Type B pancreatic cell (in vitro differentiated cells): ENCODE data around the gene BDKRB2. TPM values are rescaled to one million over a fixed set of nuclear protein-coding genes. Genes with fewer than 3 reads are reported as not detected.

ENCODE experiments used
- DNase-seq: peaks from one replicate; pipeline ENCODE4 v3.0.0; 2021; ENCODE audit warnings: mixed read lengths; ENCODE audit not compliant: unreplicated experiment; ENCODE audit errors: extremely low spot score
- H3K27ac Mint-ChIP-seq: 2 replicates; pipeline ENCODE4 v1.8.0; 2021; ENCODE audit warnings: mild to moderate bottlenecking, mixed read lengths
- H3K27me3 Mint-ChIP-seq: 2 replicates; pipeline ENCODE4 v1.8.0; 2021; ENCODE audit warnings: mixed read lengths
- H3K36me3 Mint-ChIP-seq: 2 replicates; pipeline ENCODE4 v1.8.0; 2021; ENCODE audit warnings: mixed read lengths
- H3K4me1 Mint-ChIP-seq: one replicate; pipeline ENCODE4 v1.8.0; 2021; ENCODE audit warnings: mixed read lengths; ENCODE audit not compliant: unreplicated experiment
- H3K4me3 Mint-ChIP-seq: 2 replicates; pipeline ENCODE4 v1.8.0; 2021; ENCODE audit warnings: mild to moderate bottlenecking, mixed read lengths
- H3K9me3 Mint-ChIP-seq: 2 replicates; pipeline ENCODE4 v1.8.0; 2021; ENCODE audit warnings: mixed read lengths
- total RNA-seq: library from RNA; stranded (reverse); gene quantifications from 2 replicates; pipeline ENCODE4 v1.2.1, GENCODE V29; 2021; ENCODE audit warnings: low replicate concordance
- TF ChIP-seq, protein P1 (sequence below): fragments of 200-600 bp; sonication (generic); conservative IDR thresholded peaks from 2 replicates; pipeline ENCODE4 v1.5.0; 2021; ENCODE audit warnings: antibody characterized with exemption, mild to moderate bottlenecking

The BDKRB2 gene
- total RNA-seq, 1 donor from 2014 or later = 2.1 TPM

DNA sequence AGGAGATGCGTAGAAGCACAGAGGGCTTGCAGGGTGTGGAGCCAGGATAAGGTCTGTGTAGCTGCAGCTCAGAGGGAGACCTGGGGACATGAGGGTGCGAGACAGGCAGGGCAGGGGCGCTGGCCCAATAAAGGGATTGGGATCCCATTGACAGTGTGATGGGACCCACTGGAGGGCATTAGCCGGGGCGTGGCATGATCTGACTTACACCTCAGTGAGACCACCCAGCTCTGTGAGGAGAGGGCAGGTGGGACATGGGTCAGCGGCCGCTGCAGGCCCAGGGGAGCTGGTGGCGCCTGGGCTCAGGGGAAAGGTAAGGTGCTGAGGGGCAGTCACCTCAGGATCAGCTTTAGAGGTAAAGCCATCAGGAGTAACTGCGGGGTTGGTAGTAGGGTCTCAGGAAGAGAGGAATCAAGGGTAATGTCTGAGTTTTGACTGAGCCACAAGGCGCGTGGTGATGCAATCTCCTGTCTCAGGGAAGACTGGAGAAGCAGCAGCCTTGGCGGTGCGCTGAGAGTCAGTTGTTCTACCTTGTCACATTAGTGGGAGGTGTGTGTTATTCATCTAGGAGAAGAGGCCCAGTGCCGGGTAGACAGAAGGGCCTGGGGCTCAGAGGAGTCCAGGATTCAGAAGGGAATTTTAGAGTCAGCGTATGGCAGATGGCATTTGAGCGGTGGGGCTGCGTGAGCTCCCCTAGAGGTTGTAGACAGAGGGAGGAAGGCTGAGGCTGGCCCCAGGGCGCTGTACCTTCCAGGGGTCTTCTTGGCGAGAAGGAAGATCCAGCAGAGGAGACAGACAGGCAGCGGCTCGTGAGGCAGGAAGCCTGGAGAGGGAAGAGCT lies 30.8 kb upstream of the BDKRB2 start:
- H3K36me3 Mint-ChIP-seq = no peaks in the 10 kb centered on the region
- no peaks in the 10 kb centered on the region for H3K9me3 Mint-ChIP-seq
- no peak for DNase-seq
- peaks cover 34% of the 10 kb centered on the region for H3K4me1 Mint-ChIP-seq
- peaks cover 39% of the 10 kb centered on the region for H3K27me3 Mint-ChIP-seq
- no peak overlapping the region for H3K4me3 Mint-ChIP-seq
- no peak overlapping the region for H3K27ac Mint-ChIP-seq
- TF ChIP-seq, protein P1, sequence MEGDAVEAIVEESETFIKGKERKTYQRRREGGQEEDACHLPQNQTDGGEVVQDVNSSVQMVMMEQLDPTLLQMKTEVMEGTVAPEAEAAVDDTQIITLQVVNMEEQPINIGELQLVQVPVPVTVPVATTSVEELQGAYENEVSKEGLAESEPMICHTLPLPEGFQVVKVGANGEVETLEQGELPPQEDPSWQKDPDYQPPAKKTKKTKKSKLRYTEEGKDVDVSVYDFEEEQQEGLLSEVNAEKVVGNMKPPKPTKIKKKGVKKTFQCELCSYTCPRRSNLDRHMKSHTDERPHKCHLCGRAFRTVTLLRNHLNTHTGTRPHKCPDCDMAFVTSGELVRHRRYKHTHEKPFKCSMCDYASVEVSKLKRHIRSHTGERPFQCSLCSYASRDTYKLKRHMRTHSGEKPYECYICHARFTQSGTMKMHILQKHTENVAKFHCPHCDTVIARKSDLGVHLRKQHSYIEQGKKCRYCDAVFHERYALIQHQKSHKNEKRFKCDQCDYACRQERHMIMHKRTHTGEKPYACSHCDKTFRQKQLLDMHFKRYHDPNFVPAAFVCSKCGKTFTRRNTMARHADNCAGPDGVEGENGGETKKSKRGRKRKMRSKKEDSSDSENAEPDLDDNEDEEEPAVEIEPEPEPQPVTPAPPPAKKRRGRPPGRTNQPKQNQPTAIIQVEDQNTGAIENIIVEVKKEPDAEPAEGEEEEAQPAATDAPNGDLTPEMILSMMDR = no peak

DNA sequence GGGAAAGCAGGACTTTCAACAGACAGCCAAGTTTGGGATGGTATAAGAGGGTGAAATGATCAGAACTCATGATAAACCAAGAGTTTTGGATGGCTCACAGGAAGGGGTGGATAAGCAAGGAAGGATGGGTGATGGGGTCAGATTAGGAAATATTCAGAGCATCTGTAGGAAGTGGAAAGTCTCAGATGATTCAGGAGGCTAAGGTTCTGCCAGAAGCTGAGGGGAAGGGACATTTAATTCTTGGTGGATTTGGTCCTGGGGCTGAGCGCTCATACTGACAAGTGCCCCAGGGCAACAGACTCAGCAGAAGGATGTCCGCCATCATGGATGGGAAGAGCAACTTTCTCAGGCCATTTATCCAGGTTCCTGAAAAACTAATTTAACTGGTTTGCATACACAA lies 28.4 kb upstream of the BDKRB2 start:
- H3K9me3 Mint-ChIP-seq = no peaks in the 10 kb centered on the region
- TF ChIP-seq, protein P1 = no peak
- peaks cover 26% of the 10 kb centered on the region for H3K27me3 Mint-ChIP-seq
- H3K27ac Mint-ChIP-seq = no peak overlapping the region
- H3K36me3 Mint-ChIP-seq = no peaks in the 10 kb centered on the region
- H3K4me3 Mint-ChIP-seq = no peak overlapping the region
- DNase-seq = no peak
- peaks cover 18% of the 10 kb centered on the region for H3K4me1 Mint-ChIP-seq

DNA sequence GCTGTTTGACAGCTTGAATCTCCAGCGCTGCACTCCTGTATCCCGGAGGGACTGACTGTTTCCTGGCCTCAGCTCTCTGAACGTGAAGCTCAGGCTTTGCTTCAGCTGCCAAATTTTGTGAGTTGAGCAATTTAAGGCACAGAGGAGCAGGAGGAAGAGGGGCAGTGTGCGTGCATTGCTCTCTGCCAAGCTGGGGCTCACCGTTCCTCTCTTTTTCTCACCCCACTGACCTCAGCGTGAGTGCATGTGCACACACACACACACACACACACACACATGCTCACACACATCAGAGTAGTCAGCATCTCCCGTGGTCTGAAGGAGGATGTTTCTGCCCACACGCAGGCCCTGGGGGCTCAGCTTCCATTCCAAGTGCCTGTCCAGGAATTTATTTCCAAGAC lies 27.8 kb upstream of the BDKRB2 start:
- H3K9me3 Mint-ChIP-seq = no peaks in the 10 kb centered on the region
- H3K36me3 Mint-ChIP-seq = no peaks in the 10 kb centered on the region
- H3K27ac Mint-ChIP-seq = no peak overlapping the region
- H3K4me1 Mint-ChIP-seq = peaks cover 17% of the 10 kb centered on the region
- TF ChIP-seq, protein P1 = no peak
- H3K27me3 Mint-ChIP-seq = peaks cover 25% of the 10 kb centered on the region
- H3K4me3 Mint-ChIP-seq = no peak overlapping the region
- no peak for DNase-seq

DNA sequence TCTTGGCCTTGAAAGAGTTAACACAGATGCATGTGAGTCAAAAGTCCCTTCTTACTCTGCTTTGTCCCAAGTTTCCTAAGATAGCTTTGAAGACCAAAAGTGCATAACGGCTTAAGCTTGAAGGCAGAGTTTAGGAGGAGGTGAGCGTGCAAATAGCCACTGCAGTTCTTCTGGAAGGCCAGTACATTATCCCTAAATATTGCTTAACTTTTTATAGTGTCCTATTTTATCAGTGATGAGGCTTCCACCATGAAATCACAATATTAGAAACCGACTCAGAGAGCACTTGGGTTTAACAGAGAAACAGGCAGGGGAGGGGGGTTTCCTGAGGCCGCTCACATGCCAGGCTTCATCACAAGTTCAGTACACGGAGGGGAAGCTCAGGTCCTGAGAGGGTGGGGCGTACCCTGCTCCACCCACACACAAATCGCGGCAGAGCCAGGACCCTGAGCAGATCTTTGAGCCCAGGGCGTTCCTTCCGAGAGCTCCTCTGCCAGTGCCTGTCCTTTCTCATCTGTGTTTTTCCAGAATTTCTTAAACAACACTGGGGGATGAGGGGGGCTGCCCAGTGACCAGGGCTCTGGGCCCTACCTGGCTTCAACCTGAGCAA lies 26.8 kb upstream of the BDKRB2 start:
- peaks cover 25% of the 10 kb centered on the region for H3K27me3 Mint-ChIP-seq
- no peaks in the 10 kb centered on the region for H3K36me3 Mint-ChIP-seq
- TF ChIP-seq, protein P1 = no peak
- no peak for DNase-seq
- no peak overlapping the region for H3K27ac Mint-ChIP-seq
- H3K9me3 Mint-ChIP-seq = no peaks in the 10 kb centered on the region
- peaks cover 17% of the 10 kb centered on the region for H3K4me1 Mint-ChIP-seq
- no peak overlapping the region for H3K4me3 Mint-ChIP-seq

DNA sequence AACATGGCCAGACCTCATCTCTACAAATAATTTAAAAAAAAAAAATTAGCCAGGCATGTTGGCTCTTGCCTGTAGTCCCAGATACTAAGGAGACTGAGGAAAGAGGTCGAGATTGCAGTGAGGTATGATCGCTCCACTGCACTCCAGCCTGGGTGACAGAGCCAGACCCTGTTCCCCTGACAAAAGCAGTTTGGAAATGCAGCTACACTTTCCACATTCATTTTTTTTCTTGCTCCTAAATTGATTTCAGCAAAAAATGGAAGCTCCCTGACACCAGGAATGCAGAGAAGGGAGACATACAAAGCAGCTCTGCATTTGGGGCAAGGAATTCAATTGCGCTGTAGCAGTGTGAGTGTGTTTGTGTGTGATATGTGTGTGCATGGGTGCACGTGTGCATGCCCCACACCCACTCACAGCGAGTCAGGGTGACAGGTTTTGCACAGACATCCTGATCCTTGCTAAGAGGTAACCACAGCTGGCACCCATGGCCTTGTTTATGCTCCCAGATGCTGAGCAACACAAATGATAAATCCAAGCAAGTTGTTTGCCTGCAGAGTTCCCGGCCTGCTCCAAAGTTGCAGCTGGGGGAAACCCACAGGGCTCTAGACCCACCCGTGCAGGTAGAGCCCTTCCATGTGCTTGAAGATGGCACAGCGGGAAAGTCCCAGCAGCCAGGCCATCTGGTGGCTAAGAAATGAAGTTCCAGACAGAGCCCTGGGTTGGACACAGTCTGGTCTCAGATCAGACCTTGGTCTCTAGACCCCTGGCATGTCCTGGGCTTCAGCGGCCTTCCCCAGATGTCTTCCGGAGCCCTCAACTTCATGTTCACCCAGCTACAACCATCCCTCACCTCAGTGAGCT lies 25.9 kb upstream of the BDKRB2 start:
- H3K4me1 Mint-ChIP-seq = peaks cover 17% of the 10 kb centered on the region
- DNase-seq = no peak
- TF ChIP-seq, protein P1 = no peak
- no peak overlapping the region for H3K27ac Mint-ChIP-seq
- H3K36me3 Mint-ChIP-seq = no peaks in the 10 kb centered on the region
- H3K27me3 Mint-ChIP-seq = peaks cover 19% of the 10 kb centered on the region
- no peak overlapping the region for H3K4me3 Mint-ChIP-seq
- no peaks in the 10 kb centered on the region for H3K9me3 Mint-ChIP-seq
